Activated CD8-positive, alpha-beta T cell treated with anti-CD3 and anti-CD28 coated beads for 36 hours (primary cell): ENCODE results near the gene KCNAB1. TPM values are rescaled to one million over a fixed set of nuclear protein-coding genes. Genes with fewer than 3 reads are reported as not detected.
A peak's percentile ranks its signal among the peaks of the same experiment; 100 is the strongest.
"Not testable (repeated sequence)": the region's sequence is repeated elsewhere in the genome, so short reads cannot be mapped to it uniquely, and the experiment has no call there.

ENCODE experiments used
- ATAC-seq: fragments of 200-7000 bp; cut with Tn5 transposase; one replicate; pipeline ENCODE4 v1.10.0; 2021; ENCODE audit warnings: mild to moderate bottlenecking, moderate library complexity
- CTCF ChIA-PET: fragments of 350-600 bp; sonication (Branson Sonifier 250); formaldehyde crosslinking; loops from one replicate; lab custom pipeline; 2021; ENCODE audit warnings: antibody characterized with exemption; lab: Charles Lee
- POLR2A ChIA-PET: fragments of 350-600 bp; sonication (Branson Sonifier 250); formaldehyde crosslinking; loops from one replicate; lab custom pipeline; 2021; ENCODE audit warnings: antibody characterized with exemption; lab: Charles Lee
- DNase-seq: peaks from one replicate; pipeline ENCODE4 v3.0.0-alpha.2; 2020
- H3K27ac Mint-ChIP-seq: one replicate; pipeline ENCODE4 v1.8.0; 2021; ENCODE audit warnings: mild to moderate bottlenecking, mixed read lengths
- H3K27me3 Mint-ChIP-seq: one replicate; pipeline ENCODE4 v1.8.0; 2021; ENCODE audit warnings: mixed read lengths
- H3K36me3 Mint-ChIP-seq: one replicate; pipeline ENCODE4 v1.8.0; 2021; ENCODE audit warnings: low read depth, mixed read lengths
- H3K4me1 Mint-ChIP-seq: one replicate; pipeline ENCODE4 v1.8.0; 2021; ENCODE audit warnings: low read depth, mixed read lengths
- H3K4me3 Mint-ChIP-seq: one replicate; pipeline ENCODE4 v1.8.0; 2021; ENCODE audit warnings: mild to moderate bottlenecking, moderate library complexity, mixed read lengths
- H3K9me3 Mint-ChIP-seq: one replicate; pipeline ENCODE4 v1.8.0; 2021; ENCODE audit warnings: mixed read lengths
- intact Hi-C: fragments of 100-400 bp; cut with micrococcal nuclease; formaldehyde crosslinking; loops from one replicate; pipeline ENCODE4 v1.10.0; 2022
- total RNA-seq, 2 experiments: library from RNA; stranded (reverse); gene quantifications; one replicate each; pipeline ENCODE4 v1.2.3, GENCODE V29; 2021
- TF ChIP-seq, protein P1 (sequence below): fragments of 200-600 bp; IDR thresholded peaks from one replicate; pipeline ENCODE4 v1.8.0; 2022; ENCODE audit warnings: antibody characterized with exemption, mild to moderate bottlenecking

KCNAB1 gene
- total RNA-seq, 2 experiments from 2014 or later, result not detected

- TF ChIP-seq, protein P1, sequence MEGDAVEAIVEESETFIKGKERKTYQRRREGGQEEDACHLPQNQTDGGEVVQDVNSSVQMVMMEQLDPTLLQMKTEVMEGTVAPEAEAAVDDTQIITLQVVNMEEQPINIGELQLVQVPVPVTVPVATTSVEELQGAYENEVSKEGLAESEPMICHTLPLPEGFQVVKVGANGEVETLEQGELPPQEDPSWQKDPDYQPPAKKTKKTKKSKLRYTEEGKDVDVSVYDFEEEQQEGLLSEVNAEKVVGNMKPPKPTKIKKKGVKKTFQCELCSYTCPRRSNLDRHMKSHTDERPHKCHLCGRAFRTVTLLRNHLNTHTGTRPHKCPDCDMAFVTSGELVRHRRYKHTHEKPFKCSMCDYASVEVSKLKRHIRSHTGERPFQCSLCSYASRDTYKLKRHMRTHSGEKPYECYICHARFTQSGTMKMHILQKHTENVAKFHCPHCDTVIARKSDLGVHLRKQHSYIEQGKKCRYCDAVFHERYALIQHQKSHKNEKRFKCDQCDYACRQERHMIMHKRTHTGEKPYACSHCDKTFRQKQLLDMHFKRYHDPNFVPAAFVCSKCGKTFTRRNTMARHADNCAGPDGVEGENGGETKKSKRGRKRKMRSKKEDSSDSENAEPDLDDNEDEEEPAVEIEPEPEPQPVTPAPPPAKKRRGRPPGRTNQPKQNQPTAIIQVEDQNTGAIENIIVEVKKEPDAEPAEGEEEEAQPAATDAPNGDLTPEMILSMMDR, result no peak
- CTCF ChIA-PET, result interaction anchor here (1.1 kb wide), 1 partner anchor 12 kb away, joined by 4 read pairs; no protein-coding TSS in a partner anchor
- H3K9me3 Mint-ChIP-seq, result no peaks in the 10 kb centered on the region
- H3K27me3 Mint-ChIP-seq, result peaks cover 8% of the 10 kb centered on the region
- H3K4me3 Mint-ChIP-seq, result no peak overlapping the region
- no peak overlapping the region for H3K27ac Mint-ChIP-seq
- peaks cover 8% of the 10 kb centered on the region for H3K4me1 Mint-ChIP-seq
- intact Hi-C loops, result loop anchor here (10.0 kb wide), 2 partner anchors 255 to 525 kb away; no protein-coding TSS in a partner anchor
- DNase-seq (no peak), ATAC-seq (no peak)
- POLR2A ChIA-PET, result no interaction called here
- no peaks in the 10 kb centered on the region for H3K36me3 Mint-ChIP-seq
Observed at GRCh38 chr3:156559321-156559720, 438.9 kb downstream of the KCNAB1 start.

GRCh38 chr3:156561533-156561932, 441.2 kb downstream of the KCNAB1 start:
- H3K36me3 Mint-ChIP-seq, result no peaks in the 10 kb centered on the region
- ChIA-PET POLR2A (no interaction called here), CTCF (no interaction called here)
- TF ChIP-seq, protein P1, result no peak
- no peak overlapping the region for H3K27ac Mint-ChIP-seq
- DNase-seq (no peak), ATAC-seq (no peak)
- H3K4me1 Mint-ChIP-seq, result no peaks in the 10 kb centered on the region
- H3K9me3 Mint-ChIP-seq, result no peaks in the 10 kb centered on the region
- H3K27me3 Mint-ChIP-seq, result peaks cover 11% of the 10 kb centered on the region
- intact Hi-C loops, result no loop called here
- H3K4me3 Mint-ChIP-seq, result no peak overlapping the region

DNA sequence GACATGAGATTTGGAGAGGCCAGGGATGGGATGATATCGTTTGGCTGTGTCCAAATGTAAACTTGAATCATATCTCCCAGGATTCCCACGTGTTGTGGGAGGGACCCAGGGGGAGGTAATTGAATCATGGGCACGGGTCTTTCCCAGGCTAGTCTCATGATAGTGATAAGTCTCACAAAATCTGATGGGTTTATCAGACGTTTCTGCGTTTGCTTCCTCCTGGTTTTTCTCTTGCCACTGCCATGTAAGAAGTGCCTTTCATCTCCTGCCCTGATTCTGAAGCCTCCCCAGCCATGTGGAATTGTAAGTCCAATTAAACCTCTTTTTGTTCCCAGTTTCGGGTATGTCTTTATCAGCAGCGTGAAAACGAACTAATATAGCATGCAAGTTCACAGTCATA, 442.1 kb downstream of the KCNAB1 start:
- H3K36me3 Mint-ChIP-seq, DNase-seq, H3K9me3 Mint-ChIP-seq, POLR2A ChIA-PET, H3K4me3 Mint-ChIP-seq, ATAC-seq, H3K4me1 Mint-ChIP-seq, H3K27ac Mint-ChIP-seq, intact Hi-C loops: not testable (repeated sequence)
- CTCF ChIA-PET, result interaction anchor here (0.7 to 0.8 kb wide), 2 partner anchors 14 to 111 kb away, joined by 3 read pairs; no protein-coding TSS in a partner anchor
- H3K27me3 Mint-ChIP-seq, result peaks cover 11% of the 10 kb centered on the region

DNA sequence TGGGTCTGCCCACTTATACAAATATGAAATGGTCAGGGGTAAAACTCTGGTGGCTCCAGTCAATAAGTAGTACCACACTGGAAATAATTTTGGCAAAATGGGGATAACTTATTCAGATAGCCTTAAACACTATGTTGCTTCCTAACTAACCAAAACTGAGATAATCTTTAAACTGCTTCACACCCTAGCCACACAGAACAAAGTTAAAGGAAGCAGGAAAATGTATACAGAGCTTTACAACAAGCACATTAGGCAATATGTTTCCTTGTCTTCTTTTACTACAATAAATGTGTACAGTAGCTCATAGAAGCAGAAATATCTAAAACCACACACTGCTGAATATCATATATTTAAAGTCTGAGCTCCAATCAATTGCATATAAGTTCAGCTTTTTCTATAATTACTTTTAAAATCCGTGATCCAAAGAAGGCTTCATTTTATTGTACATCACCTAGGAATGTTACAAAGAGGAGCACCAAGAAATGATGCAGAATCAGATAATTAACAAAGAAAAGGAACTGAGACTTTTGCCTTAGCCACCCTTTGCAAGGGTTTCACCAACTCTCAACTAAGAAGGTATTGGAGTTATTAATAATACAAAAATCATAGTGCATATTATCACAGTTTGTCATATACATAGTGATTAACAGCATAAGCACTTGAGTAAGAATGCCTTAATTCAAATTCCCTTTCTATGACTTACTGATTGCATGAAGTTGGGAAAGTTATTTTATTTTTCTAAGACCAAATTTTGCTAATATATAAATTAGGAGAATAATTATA, 443.7 kb downstream of the KCNAB1 start:
- ATAC-seq, result no peak
- Mint-ChIP-seq H3K27ac (no peak overlapping the region), H3K9me3 (no peaks in the 10 kb centered on the region), H3K4me1 (no peaks in the 10 kb centered on the region), H3K27me3 (peaks cover 11% of the 10 kb centered on the region), H3K4me3 (no peak overlapping the region), H3K36me3 (no peaks in the 10 kb centered on the region)
- DNase-seq, result no peak
- CTCF ChIA-PET, result interaction anchor here (0.9 to 1.4 kb wide), 2 partner anchors 9 to 573 kb away, joined by 3 read pairs; partner anchors contain the start of gene SSR3
- TF ChIP-seq, protein P1, result no peak
- intact Hi-C loops, result no loop called here
- POLR2A ChIA-PET, result interaction anchor here (0.8 to 0.9 kb wide), 2 partner anchors 9 to 10 kb away, joined by 3 to 5 read pairs; partner anchors contain the start of gene SSR3

- H3K4me3 Mint-ChIP-seq, DNase-seq, intact Hi-C loops, H3K9me3 Mint-ChIP-seq, H3K36me3 Mint-ChIP-seq, H3K4me1 Mint-ChIP-seq, ATAC-seq, H3K27ac Mint-ChIP-seq, H3K27me3 Mint-ChIP-seq: not testable (repeated sequence)
- ChIA-PET CTCF (interaction anchor here (0.6 kb wide), 1 partner anchor 438 kb away, joined by 3 read pairs; no protein-coding TSS in a partner anchor), POLR2A (interaction anchor here (1.6 kb wide), 1 partner anchor 14 kb away, joined by 8 read pairs; the partner anchor contains the start of gene SSR3)
Observed at GRCh38 chr3:156569016-156569415, 448.6 kb downstream of the KCNAB1 start.

DNA sequence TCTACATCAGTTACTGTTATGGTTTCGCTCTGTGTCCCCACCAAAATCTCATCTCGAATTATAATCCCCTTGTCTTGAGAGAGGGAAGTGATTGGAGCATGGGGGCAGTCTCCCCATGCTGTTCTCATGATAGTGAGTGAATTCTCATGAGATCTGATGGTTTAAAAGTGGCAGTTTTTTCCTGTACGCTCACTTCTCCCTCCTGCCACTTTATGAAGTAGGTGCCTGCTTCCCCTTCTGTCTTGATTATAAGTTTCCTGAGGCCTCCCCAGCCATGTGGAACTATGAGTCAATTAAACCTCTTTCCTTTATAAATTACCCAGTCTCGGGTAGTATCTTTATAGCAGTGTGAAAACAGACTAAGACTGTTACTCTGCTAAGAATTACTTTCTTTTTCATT, 449.5 kb downstream of the KCNAB1 start:
- CTCF ChIA-PET, H3K4me1 Mint-ChIP-seq, H3K4me3 Mint-ChIP-seq, H3K27me3 Mint-ChIP-seq, intact Hi-C loops, DNase-seq, H3K9me3 Mint-ChIP-seq, H3K36me3 Mint-ChIP-seq, H3K27ac Mint-ChIP-seq: not testable (repeated sequence)
- ATAC-seq, result peak; percentile 55
- POLR2A ChIA-PET, result interaction anchor here (0.6 to 1.6 kb wide), 2 partner anchors 15 to 964 kb away, joined by 3 to 8 read pairs; partner anchors contain the start of gene SSR3
